DMS53 (cell line): ENCODE measurements around the gene CENPP.

Experiments used
- DNase-seq: peaks from one replicate; lab custom pipeline; 2025; lab: John Stamatoyannopoulos, UW

Gene CENPP

GRCh38 chr9:92639791-92640271, 314.1 kb downstream of the CENPP start:
- no peak for DNase-seq

DNA sequence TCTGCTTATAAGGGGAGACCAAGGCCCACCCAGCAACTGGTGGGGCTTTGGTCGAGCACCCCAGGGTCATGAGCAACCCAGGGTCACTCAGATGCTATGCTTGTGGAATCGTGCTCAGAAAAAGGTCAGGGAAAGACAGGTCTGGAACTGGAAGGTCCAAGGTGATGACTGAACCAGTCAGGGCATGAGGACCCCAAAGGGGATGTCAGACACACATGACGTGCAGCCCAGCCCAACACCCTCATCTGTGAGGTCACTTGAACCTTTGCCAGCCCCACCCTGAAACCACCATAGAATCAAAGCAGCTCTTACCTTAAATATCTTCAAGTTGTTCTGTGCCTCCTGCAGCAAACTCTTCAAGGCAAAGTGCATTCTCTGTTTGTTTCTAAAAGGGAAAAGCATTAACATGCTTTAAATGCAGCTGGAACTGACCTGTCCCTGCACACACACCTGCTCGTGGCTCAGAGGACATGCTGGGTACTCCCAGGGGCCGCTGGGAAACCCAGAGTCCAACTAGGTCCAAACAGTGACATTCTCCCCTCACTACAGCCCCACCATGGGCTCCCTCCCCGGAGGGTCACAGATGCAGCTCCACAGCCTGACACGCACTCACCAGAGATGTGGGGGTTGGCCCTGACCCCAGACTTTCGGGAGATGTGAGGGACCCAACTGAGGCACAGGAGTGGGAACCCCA, 314.8 kb downstream of the CENPP start:
- DNase-seq: no peak

- DNase-seq: no peak
Observed at GRCh38 chr9:92641092-92641809, 315.5 kb downstream of the CENPP start.

DNA sequence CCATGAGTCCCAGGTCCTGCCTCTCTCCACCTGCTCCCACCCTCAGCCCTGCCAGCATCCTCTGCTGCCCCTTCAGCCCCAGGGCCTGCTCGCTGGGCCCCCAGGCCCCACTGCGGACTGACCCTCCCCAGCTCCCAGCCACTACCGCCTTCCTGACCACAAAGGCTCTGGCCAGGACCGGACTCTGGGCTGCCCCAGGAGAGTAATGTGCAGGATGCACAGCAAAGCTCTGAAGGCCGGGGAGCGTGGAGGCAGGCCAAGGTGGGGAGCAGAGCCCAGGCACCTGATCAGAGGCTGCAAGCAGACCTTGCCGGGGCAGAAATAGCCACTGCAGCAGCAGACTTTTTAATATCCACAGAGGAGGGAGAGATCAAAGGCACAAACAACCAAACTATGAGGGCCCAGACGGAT, 316.3 kb downstream of the CENPP start:
- no peak for DNase-seq

- DNase-seq: no peak
Observed at GRCh38 chr9:92642564-92642963, 316.8 kb downstream of the CENPP start.

GRCh38 chr9:92644278-92644677, 318.5 kb downstream of the CENPP start:
- no peak for DNase-seq

DNA sequence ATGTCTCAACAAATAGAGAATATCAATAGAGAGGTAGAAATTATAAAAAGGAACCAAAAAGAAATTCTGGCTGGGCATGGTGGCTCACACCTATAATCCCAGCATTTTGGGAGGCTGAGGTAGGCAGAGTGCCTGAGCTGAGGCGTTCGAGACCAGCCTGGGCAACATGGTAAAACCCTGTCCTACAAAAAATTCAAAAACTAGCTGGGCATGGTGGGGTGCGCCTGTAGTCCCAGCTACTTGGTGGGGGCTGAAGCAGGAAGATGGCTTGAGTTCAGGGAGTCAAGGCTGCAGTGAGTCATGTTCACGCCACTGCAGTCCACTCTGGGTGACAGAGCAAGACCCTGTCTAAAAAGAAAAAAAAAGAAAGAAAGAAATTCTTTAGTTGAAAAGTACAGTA, 319.3 kb downstream of the CENPP start:
- no peak for DNase-seq

GRCh38 chr9:92647671-92648473, 322.1 kb downstream of the CENPP start:
- DNase-seq: no peak

DNA sequence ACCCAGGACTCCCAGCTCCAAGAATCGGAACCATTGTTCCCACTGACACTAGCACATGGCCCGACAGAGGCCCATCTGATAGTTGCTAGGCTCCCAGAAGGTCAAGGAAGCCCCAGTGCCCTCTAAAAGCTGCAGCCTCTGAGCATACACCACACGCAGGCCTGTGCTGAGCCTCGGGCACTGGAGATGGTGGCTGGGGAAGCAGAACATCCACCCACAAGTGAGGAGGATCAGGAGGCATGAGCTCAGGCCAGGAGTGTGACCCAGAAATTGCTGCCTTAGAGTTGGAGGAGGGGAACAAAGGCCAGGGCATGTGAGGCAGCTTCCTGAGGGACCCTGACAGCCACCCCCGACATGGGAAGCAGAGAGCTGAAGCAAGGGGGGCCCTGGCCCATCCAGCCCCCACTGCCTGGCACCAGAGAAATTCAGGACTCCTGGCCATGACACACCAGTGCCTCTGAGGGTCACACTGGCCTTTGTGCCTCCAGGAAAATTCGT, 322.8 kb downstream of the CENPP start:
- DNase-seq: no peak

- DNase-seq: no peak
Observed at GRCh38 chr9:92649007-92649406, 323.3 kb downstream of the CENPP start.

GRCh38 chr9:92650296-92650695, 324.5 kb downstream of the CENPP start:
- DNase-seq: no peak

GRCh38 chr9:92650839-92651621, 325.3 kb downstream of the CENPP start:
- DNase-seq: no peak

- DNase-seq: no peak
Observed at GRCh38 chr9:92652461-92652860, 326.7 kb downstream of the CENPP start.

GRCh38 chr9:92654481-92655301, 328.9 kb downstream of the CENPP start:
- DNase-seq: no peak

DNA sequence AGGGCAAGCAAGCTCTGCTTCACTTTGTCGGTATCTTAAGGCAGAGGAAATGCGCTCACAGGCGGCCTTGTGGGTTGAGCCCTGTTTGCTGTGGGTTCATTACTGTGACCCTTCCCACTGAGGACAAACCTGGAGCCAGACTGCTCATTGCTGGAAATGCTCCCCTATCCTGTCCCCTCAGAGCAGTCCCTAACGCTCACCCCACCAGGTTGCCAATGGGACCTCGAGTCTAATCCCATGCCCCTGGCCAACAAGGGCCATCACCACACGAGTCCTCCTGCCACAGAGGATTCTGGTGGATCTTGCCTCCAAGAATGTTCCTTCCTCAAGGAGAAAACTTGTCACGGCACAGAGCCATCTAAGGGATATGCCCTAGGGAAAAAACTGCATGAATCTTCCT, 329.6 kb downstream of the CENPP start:
- no peak for DNase-seq

DNA sequence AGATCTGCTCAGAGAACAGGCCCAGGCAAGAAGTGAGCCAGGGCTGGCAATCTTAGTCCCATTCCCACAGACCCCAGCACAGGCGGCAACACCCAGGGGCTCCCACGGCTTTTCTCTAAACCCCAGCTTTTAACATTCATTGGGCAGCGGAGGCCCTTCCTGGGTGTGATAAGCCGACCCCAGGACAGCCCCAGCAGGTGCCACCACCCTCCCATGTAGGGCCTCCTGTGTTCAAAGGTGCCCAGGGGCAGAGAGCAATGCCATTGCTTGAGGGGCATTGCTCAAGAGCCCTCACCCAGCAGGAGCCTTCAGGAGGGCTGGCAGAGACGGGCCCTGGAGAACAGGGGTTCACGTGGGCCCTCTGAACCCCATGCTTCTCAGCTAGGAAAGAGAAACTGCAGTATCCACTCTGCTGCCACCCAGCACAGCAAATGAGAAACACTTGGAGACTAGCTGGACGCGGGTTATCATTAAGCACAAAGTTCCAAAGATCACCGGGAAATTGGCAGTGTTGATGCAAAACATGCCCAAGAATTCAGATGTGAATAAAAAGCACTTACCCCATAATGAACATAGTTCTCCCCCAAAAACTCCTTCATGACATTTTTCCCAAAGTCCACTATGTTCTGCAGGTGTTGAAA, 330.3 kb downstream of the CENPP start:
- DNase-seq: no peak

- no peak for DNase-seq
Observed at GRCh38 chr9:92656537-92656925, 330.8 kb downstream of the CENPP start.

DNA sequence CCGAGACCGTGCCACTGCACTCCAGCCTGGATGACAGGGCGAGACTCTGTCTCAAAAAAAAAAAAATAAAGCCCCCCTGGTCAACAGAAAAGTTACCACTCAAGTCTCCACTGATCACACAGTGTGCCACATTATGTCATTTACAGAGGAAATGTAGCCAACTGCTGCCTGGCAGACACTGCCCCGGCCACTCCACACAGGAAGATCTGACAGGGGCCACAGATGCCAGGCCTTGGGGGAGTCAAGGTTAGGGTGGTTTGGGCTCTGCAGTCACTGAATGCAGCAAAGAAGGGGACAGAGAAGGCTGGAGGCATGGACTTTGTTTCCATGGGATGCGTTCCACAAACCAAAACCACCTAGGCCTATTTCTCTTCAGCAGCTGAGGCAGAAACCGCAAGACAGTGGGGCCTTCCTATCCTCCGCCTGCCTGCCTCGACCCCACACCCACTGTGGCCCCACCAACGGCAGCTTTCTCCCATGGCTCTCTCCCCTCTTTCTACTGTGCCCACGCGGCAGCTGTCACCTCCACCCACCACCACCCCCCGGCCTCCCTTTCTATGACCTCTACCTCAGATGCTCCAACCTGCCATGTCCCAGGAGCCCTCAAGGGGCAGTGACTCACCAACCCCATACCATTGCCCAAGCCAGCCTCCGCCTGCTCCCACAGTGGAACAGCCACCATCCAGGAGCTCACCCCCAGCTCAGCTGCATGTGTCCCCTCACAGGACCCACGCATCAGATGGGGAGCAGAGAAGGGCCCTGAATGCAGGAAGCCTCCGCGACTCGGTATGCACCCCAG, 331.7 kb downstream of the CENPP start:
- no peak for DNase-seq

GRCh38 chr9:92658176-92658575, 332.4 kb downstream of the CENPP start:
- no peak for DNase-seq

- no peak for DNase-seq
Observed at GRCh38 chr9:92658611-92659010, 332.9 kb downstream of the CENPP start.
